B cell (primary cell): ENCODE measurements around the gene TECPR2.

Experiments
- CTCF ChIP-seq: fragments of 200-600 bp; IDR thresholded peaks from one replicate; pipeline ENCODE4 v1.8.0; 2022; ENCODE audit warnings: antibody characterized with exemption, mild to moderate bottlenecking
- EZH2 ChIP-seq: IDR thresholded peaks from 2 replicates; pipeline ENCODE4 v1.6.1; 2012; ENCODE audit warnings: borderline replicate concordance, low read depth, mild to moderate bottlenecking, moderate library complexity, low read length; ENCODE audit not compliant: insufficient read depth, poor library complexity, severe bottlenecking

DNA sequence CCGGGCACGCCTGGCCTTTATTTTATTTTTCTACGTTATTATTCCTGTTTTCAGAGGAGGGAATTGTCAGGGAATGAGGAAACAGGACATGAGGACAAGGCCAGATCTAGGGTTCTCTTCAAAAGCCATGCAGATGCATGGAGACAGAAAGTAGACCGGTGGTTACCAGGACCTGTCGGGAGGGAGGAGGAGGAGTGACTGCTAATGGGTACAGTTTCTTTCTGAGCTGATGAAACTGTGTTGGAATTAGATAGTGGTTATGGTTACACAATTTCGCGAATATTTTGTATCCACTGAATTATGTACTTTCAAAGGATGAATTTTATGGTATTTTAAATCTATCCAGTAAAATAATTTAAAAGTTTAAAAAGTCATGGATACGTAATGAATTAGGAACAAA lies 31.9 kb upstream of the TECPR2 start:
- TF ChIP-seq CTCF (no peak), EZH2 (no peak)
